CD4-positive, alpha-beta T cell treated with Interleukin-21 for 1 hour (primary cell): ENCODE results near the gene ALPK3.
"Not testable (repeated sequence)": the region's sequence is repeated elsewhere in the genome, so short reads cannot be mapped to it uniquely, and the experiment has no call there.

Source experiments
- DNase-seq: peaks from one replicate; pipeline ENCODE4 v3.0.0-alpha.2; 2020

The ALPK3 gene

DNA sequence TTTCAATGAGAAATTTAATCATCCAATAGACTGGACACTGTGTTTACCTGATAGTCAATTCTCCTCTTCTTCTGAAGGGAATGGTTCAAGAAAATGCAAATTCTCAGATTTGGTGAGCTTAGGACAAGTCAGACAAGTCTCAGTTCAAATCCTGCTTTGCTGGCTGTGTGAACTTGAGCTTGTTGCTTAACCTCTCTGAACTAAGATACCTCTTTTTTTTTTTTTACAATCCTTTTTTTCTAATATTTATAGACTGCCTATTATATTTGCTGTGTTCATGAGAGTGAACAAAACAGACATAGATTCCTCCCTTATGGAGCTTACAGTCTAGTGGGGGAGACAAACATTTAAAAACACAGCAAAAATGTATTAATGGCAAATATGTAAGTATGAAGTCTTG lies 59.1 kb downstream of the ALPK3 start:
- no peak for DNase-seq

DNA sequence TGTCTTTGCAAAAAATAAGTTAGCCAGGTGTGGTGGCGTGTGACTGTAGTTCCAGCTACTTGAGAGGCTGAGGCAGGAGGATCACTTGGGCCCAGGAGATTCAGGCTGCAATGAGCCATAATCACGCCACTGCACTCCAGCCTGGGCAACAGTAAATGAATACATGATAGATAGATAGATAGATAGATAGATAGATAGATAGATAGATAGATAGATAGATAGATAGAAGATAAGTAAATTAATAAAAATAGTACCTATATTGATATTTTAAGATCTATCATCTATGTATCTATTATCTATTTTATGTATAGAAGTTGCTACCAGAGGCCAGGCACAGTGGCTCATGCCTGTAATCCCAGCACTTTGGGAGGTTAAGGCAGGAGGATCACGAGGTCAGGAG lies 60.5 kb downstream of the ALPK3 start:
- not testable (repeated sequence) for DNase-seq

DNA sequence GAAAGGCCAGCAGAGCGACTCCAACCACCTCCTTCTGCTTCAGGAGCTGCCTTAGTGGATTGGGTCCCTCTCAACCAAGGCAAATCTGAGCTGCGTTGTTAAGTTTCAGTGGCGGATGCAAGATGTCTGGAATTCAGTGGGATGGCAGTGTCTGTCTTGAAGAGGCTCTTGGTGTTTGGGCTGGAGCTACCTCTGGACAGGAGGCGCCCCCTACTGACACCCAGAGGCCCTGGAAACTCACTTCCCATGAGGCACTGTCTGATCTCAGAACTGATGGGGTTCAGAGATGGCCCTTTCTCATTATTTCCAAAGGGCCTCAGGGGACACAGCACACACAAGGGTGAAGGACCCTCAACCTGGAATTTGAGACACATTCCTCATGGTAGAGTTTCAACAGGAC lies 61.3 kb downstream of the ALPK3 start:
- DNase-seq = peak; percentile 64

DNA sequence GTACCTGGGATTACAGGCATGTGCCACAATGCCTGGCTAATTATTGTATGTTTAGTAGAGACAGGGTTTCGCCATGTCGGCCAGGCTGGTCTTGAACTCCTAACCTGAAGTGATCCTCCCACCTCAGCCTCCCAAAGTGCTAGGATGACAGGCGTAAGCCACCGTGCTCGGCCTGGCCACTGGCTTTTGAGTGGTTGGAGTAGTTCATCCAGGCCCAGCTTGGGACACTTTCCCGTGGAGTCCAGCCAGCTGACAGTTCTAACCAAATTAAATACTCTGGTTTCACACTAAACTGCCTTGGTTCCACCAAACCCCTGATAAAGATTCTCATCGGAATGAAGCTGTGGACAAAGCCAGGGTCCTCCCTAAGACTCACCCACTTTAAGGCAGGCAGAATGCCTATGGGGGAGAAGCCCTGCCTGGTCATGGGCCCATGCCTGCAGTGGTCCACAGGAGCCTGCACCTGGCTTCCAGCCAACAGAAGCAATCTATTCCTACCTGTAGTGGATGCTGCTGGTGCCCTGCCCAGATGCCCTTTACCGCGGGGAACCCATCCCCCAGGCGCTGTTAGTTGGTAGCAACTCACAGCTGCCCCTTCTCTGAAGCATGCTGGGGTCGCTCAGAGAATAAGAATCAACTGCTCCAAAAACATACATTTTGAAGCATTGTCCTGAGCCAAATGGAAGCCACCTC lies 62.1 kb downstream of the ALPK3 start:
- DNase-seq = no peak

DNA sequence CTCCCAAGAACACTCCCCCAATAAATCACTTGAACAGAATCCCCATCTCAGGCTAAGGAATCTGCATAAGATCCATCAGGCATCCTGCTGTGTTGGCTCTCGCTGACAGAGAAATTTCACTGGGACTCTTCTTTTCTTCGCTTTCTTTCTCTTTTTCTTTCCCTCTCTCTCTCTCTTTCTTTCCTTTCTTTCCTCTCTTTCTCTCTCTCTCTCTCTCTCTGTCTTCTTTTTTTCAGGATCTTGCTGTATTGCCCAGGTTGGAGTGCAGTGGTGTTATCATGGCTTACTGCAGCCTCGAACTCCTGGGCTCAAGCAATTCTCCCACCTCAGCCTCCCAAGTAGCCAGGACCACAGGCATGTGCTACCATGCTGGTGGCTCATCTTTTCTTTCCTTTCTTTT lies 62.9 kb downstream of the ALPK3 start:
- no peak for DNase-seq

DNA sequence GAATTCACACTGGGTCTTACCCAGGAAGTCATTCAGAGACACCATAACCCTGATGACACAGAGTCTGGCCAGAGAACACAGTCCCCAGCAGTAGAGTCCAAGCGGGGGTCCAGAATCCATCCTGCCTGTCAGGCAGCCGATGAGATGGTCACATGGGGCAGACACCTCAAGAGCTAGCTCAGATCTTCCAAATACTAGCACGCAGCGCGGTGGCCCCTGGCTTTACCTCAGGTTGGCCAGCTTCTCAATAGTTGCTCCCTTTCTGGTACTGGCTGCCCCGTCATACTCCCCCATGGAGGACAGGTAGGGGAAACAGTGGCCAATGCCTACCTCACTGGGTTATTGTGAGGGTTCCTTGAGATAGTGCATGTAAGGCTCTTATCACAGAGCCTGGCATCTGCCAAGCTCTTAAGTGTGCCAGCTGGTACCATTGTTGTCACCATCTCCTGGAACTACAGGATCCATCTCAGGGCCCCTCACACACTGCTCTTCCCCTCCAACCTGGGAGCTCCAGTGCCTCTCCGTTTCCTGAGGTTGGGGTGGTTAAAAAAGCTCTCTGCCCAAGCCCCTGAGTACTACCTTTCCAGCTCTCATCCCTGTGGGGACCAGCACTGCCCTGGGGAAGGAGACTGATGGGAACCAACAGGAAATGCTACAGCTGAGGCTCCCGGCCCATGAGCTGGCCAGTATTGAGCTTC lies 63.8 kb downstream of the ALPK3 start:
- no peak for DNase-seq

DNA sequence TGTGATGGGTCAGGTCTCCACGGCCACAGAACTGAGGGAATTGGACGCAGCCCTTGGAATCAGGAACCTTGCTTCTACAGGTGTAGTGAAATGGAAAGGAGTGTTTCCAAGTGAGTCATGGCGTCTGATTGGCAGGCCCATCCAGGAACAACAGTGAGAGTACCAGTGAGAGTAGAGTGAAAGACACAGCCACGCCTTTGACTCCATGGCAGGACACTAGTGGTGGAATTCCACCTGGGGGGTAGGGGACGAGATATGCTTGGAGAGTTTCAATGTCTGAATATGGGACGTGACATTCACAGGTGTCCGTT lies 64.3 kb downstream of the ALPK3 start:
- DNase-seq = no peak

DNA sequence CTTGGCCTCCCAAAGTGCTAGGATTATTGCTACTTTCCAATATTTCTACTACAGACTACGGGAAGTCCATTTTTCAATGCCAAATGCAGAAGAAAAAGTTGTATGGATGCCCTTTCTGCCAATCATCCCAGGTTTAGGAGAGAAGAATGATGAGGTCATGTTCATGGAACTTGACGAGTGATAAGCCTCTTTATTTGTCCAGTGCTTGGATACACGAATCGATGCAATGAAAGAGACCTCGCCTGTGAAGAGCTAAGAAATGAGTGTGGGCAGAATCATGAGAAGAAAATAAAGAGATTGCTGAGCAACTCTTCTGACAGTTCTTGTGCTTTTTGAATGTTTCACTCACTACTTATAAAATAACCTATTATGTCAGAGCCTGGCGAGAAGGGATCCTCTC lies 66.3 kb downstream of the ALPK3 start:
- no peak for DNase-seq

DNA sequence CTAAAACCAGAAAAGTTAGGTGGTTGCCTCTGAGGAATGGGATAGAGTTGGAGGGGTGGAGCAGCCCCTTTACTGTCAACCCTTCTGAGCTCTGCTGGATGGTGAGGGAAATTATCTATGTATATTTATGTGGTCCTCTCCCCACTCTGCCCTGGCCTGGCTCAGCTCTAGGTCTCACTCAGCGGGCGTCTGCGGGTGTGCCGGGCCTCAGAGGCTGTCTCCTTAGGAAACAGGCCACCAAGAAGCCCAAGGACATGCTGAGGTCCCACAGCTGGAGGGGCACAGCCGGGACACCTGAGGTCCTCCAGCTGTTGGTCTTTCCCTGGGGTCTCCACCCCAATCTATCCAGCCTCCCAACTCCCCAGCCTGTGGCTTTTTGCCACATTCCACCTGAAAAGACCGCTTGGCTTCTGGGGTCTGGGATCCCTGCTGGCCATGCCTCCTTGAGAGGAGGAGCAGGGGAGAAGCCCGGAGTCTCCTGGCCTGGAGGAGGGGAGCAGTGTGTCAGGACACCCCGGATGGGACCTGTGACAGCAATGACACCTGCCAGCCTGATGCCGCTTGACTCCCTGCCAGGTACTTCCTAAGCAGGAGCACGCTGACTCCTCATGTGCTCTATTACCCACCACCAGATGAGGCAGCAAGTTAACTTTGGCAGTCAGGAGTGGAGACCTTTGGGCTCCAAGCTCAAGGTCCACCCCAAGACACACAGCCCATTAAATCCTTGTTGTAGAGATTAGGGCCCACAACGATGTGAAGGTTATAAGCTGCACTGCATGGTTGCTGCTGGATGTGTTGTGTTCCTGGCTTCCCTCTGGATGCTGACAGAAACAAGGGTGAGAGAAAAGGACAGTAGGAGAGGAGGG lies 67.0 kb downstream of the ALPK3 start, which contains the start of gene SLC28A1:
Gene SLC28A1, plus strand, starts transcription at position 747 of the 866 bp plus-strand sequence. CDS start 3,099 bp downstream, outside the sequence.
- no peak for DNase-seq

DNA sequence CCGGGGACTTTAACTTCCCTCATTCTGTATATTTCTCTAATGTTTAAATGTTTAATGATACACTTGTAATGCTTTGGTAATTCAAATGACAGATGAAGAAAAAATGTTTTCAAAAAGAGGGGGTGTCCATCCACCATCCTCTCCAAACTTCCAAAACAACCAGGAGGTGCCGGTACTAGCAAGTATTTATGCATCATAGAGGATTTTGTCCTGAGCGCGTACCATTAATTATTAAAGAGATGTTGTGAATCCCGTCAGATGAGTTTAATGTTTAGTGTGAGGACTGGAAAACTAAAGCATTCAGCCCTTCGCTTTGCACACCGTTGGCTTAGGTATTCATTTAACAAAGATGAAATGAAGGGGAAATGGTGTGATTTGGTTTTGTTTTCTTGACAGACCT lies 68.6 kb downstream of the ALPK3 start:
- no peak for DNase-seq

DNA sequence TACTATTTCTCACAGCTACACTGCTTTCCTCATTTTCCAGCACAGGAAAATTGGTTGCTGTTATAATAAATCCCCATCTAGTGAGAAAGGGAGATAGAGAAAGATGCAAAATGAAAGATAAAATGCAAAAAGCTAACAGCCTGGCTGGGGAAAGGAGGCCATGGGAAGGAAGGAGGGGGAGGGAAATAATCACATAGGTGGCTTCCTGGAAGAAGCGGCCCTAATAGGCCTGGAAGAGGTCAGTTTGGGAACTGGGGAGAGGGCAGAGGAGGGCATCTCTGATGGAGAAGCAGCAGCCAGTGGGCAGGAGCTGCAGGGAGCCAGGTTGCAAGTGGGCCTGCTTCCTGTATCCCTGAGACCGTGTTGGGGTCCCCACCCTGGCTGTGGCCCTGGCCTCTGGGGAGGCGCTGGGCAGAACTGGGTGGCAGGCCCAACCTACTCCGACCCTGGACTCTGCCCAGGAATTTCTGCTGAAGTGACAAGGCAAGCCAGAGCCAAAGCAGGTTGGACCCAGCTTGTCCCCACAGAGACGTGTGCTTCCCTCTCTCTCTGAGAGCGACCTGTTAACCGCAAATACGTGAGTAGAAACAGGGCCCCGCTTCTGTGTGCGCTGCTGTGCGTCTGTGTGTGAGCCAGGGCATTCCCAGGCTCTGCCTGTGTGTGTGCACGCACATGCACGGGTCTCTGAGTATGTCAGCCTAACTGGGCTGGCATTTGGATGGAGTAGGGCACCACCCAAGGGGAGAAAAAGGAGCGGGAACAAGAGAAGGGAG lies 69.2 kb downstream of the ALPK3 start:
- no peak for DNase-seq

DNA sequence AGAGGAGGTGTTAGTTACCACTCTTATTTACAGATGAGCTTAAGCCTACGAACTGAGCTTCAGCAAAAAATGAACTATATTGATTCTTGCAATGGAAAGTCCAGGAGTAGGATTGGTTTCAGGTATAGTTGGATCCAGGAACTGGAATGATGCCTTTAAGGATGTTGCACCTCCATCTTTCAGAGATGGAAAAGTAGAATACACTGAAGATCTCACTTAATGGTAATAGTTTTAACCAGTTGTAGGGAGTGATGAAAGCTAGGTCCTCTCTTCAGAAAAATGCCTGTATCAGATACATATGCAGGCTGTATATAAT lies 69.8 kb downstream of the ALPK3 start:
- DNase-seq = no peak

DNA sequence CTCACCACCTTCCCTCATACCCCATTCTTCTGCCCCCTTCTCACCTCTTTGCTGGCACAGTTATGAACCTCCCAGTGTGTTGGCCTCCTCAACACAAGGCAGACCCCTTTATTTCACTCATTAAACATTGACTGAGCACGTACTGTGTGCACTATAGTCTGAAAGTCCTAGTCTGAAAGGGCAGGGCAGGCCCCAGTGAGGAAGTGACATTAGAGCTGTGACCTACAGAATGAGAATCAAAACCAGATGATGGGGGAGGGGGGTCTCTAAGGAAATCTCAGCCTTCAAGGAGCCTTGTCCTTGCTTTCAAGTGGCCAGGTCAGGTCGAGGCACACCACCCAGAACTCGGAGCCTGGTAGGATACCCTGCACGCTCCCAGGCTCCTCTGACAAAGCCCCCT lies 70.8 kb downstream of the ALPK3 start:
- DNase-seq = no peak

DNA sequence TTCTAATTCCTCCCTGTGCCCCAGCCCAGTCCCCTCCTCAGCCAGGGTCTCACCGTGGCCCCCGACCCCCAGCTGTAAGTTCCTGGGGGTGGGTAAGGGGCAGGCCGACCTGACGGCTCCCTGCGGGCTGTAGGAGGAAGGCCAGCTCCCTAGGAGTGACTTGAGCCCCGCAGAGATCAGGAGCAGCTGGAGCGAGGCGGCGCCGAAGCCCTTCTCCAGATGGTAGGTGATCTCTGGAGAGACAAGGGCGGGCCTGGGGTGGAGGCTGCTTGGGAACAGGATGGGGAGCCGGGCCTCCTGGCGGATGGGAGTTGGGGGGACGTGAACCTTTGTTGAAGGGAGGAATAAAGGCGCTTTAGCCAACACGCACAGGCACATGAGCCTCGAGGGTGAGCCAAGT lies 71.5 kb downstream of the ALPK3 start:
- DNase-seq = no peak

DNA sequence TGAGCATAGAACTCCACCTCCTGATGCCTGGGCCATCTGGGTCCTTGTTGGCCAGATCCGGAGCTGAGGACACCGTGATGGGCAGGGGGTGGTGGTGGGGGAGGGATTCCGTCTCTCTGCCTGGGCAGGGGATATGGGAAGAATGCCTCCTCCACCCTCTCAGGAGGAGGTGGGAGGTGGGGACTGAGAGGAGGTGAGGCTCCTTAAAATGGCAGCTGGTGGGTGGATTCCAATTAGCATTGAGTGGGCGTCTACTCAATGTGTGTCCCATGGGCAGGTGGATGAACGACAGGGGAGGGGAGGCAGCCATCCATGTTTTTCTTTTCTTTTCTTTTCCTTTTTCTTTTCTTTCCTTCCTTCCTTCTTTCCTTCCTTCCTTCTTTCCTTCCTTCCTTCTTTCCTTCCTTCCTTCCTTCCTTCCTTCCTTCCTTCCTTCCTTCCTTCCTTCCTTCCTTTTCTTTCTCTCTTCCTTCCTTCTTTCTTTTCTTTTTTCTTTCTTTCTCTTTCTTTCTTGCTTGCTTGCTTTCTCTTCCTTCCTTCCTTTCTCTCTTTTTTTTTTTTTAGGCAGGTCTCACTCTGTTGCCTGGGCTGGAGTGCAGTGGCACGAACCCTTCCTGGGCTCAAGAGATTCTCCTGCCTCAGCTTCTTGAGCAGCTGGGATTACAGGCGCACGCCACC lies 72.3 kb downstream of the ALPK3 start:
- DNase-seq = no peak

DNA sequence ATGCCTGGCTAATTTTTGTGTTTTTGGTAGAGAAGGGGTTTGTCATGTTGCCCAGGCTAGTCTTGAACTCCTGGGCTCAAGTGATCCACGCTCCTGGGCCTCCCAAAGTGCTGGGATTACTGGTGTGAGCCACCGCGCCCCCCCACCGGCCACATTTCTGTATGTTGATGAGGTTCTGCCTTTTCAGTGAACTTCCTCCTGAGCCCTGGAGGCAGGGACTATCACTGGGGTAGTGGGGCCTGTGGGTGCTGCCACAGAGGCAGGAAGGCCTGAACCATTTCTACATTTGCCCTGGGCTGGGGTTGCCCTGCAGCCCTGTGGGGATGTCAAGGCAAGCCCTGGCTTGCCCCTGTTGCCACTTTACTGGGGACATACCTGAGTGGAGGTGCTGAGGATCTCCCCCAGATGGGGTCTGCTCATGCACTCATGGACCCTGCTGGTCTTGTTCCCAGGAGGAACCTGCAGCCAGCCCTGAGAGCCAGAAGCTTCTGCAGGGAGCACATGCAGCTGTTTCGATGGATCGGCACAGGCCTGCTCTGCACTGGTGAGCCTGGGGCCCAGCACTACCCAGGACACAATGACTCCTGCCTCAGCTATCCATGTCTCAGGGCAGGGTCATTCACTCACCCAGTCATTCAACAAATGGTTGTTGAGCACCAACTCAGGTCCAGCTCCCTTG lies 73.0 kb downstream of the ALPK3 start:
- DNase-seq = no peak

DNA sequence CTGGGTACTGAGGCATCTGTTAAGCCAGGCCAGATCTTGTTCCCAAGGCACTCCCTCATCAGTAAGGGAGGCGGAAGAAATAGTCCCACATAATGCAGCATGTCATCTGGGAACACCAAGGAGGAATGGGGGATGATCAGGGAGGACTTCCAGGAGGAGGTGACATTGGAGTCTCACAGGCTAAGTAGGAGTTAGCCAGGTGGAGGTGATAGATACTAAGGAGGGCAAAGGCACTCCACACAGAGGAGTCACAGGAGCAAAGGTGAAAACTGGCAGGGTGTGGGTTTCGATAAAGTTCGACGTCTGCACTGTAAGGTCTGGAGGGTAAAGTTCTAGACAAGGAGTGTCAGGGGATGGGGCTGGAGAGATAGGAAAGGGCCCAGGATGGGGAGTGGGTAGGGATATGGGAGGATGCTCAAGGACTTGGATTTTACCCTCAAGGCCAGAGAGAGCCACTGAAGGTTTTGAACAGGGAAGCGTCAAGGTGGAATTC lies 73.6 kb downstream of the ALPK3 start:
- DNase-seq = no peak

DNA sequence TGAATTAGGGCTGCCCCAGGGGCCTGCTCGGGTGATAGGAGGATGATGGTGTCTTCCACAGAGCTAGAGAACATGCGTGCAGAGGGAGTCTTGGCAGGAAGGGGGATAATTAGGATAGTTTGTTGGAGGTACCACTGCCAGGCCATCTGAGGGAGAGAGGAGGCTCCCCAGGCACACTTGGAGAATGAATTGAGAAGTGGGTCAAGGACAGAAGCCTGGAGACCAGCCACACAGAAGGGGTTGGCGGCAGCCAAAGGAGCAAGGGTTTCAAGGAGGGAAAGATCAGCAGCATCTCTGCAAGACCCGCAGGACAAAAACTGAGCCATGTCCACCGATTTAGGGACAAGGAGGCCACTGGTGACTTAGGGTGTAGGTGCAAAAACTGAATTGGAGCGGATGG lies 74.2 kb downstream of the ALPK3 start:
- no peak for DNase-seq

DNA sequence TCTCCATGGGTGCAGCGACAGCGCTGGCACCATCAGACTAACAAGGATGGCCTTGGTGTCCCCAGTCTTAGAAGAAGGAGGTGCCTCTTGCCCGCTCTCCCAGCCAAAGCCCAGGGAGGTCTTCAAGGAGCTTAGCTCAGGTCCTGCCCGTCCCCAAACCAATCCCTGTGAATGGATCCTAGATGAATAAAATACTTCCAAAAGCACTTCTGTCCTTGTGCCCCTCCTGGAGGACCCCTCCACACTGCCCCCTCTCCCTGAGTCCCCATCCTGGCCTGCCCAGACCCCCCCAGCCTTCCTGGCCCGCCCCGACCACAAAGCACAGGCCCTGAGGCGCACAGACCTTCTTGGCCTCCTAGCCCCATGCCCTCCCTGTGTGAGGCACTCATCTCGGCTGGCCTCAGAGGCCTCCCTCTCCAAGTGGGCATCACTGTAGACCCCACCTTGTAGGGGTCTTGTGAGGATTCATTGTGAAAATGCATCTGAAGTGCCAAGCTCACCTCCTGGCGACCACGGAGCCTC lies 75.7 kb downstream of the ALPK3 start:
- DNase-seq = no peak

DNA sequence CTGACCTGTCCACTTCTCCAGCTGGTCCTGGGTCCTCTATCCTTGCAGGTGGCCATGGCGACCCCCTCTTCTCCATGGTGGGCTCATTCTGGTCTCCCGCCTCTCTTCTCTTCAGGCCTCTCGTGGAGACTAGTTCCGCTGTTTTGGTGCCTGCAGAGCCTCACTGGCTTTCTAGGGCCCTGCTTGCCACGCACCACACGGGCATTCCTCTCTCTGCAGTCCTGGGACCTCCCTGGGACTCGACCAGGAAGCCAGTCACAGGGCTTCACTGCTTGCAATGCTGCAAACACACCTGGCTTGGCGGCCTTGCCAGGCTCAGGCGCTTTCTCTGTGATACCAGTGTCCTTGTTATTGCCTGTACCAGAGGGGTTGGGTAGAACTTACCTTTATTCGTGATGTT lies 76.5 kb downstream of the ALPK3 start:
- DNase-seq = no peak

DNA sequence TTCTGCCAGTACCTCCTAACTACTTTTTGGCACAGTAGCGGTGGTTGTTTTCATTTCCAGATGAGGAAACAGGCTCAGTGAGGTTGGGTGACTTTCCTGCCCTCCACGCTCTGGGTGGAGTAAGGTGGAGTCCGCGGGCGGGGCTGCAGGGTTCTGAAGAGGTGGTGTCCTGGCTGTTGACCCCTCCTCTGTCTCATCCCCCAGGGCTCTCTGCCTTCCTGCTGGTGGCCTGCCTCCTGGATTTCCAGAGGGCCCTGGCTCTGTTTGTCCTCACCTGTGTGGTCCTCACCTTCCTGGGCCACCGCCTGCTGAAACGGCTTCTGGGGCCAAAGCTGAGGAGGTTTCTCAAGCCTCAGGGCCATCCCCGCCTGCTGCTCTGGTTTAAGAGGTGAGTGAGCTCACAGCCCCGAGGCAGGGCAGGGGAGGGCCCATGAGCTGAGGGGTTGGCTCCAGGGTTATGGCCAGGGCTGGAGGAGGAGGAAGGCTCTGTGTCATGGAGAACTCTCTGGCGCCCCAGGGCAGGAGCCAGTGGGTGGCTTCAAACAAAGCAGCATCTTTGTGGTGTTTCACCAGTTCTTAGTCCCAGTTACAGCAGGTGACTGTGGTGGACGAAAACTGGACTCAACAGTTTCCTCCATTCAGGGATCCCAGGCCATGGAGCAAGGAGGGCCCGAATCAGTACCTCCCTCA lies 77.7 kb downstream of the ALPK3 start:
- DNase-seq = no peak
